Measurements from ENCODE around the gene ZBTB45.

ZBTB45 gene

DNA sequence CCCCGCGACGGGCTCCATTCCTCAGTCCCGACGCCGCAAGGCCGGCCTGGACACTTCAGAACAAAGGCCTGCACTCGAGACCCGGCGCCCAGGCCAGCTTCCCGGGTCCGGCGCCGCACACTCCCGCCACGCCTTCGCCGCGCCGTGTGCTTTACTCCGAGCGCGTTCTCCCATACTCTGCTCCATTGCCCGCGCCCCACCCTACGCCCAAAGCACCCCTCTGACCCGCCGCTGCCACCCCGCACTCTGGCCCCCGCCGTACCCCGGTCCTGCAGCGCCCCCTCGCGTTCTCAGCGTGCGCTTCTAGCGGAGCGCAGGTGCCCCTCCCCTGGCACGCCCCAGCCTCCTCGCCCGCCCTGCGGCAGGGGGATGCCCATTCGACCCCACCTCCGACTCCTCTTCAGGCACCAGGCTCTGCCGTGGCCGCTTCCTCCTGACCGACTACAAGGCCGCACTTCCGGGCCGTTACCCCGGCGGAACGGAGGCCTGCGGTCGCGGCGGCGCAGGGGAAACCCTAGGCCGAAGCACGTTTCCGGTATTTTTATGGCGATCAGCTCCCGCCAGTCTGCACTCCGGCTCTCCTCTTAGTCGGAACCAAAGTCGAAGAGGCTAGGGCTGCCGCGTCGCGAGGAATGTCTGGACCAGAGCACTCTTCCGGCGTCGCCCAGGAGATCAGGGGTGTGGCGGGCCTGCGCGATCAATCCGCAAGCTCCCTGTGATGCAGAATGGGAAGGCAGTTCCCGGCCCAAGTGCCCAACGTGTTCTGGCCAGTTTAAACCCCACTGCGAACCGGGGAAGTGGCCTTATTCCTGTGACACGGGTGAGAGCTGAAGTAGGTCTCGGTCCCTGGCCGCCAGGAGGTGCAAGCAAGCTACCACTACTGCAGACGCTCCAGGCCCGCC lies at the start of gene ZBTB45:
Gene ZBTB45 (minus strand): TSS at position 456 of the 902 bp plus-strand sequence. CDS start 2,137 bp downstream, outside the sequence.
- peak; percentile 81 for DNase-seq

GRCh38 chr19:58568453-58569130 lies 49.0 kb upstream of the ZBTB45 start:
- no peak for DNase-seq

GRCh38 chr19:58566989-58567388 lies 47.4 kb upstream of the ZBTB45 start:
- no peak for DNase-seq

GRCh38 chr19:58563823-58564222 lies 44.2 kb upstream of the ZBTB45 start:
- DNase-seq = no peak

DNA sequence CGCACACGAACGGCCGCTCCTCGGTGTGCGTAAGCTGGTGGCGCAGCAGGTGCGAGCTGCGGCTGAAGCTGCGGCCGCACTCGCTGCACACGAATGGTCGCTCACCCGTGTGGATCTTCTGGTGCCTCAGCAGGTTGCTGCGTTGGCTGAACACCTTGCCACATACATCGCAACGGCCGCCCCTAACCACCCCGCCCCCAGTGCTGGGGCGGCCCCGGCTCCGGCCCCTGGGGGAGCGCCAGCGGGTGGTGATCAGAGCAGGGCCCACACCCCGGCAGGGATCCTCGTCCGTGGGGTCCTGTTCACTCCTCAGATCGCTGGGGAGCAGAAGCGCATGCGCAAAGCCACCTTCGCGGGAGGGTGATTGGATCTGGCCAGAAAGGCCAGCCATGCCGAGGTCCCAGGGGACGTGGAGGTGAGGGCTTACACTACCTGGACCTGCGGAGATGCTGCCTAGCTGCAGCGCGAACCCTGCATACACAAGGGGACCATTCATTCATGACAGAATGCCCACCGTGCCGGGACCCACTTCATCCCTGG lies 43.5 kb upstream of the ZBTB45 start:
- no peak for DNase-seq

- DNase-seq = no peak
Observed at GRCh38 chr19:58562122-58563033, 42.8 kb upstream of the ZBTB45 start.

DNA sequence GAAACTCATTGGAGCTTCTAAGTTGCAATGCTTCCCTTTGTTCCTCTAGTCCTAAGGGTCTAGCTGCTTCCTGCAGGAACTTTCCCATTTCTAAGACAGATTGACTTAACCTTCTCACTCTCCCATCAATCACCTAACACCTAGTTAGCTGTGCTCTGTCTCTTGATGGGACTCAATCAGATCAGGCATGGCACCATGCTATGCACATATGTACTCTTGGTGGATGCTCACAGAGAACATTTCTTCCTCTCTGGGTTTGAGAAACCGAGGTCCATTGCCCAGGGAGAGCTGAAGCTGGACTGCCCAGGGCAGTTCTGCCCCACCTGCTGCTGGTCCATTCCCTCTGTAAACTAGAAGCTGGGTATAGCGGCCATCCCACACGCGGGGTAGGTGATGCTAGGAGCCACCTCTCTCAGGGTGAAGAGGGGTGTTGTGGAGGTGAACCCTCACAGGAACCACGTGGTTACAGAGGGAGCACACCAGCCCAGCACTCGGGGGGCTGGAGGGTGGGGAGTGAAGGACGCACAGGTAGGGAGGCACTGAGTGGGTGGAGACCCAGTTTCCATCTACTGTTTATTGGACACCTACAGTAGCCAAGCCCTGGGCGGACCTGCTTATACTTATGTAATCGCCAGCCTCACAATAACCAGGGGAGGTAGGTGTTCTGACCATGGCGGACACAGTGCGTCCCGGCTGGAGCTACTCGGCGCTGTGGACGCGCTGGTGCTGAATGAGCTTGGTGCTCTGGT lies 41.9 kb upstream of the ZBTB45 start:
- DNase-seq = no peak

DNA sequence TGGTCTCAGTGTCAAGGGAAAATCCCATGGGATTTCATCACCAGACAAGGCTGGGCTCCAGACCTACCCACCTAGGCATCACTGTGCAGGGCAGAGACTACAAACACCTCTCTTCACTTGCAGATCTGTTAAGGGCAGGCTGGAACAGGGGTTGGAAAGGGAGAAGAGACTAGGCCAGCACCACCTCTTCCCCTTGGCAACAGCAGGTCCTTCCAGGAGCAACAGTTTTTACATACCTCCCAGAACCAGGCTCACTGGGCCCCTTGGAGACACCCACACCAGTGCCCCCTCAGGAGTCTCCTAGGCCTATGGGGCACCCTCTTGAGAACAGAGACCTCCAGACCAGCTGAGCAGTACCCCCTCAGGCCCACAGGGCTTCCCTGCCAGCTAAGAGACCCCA lies 41.3 kb upstream of the ZBTB45 start:
- no peak for DNase-seq

GRCh38 chr19:58560007-58560887 lies 40.6 kb upstream of the ZBTB45 start:
- no peak for DNase-seq

DNA sequence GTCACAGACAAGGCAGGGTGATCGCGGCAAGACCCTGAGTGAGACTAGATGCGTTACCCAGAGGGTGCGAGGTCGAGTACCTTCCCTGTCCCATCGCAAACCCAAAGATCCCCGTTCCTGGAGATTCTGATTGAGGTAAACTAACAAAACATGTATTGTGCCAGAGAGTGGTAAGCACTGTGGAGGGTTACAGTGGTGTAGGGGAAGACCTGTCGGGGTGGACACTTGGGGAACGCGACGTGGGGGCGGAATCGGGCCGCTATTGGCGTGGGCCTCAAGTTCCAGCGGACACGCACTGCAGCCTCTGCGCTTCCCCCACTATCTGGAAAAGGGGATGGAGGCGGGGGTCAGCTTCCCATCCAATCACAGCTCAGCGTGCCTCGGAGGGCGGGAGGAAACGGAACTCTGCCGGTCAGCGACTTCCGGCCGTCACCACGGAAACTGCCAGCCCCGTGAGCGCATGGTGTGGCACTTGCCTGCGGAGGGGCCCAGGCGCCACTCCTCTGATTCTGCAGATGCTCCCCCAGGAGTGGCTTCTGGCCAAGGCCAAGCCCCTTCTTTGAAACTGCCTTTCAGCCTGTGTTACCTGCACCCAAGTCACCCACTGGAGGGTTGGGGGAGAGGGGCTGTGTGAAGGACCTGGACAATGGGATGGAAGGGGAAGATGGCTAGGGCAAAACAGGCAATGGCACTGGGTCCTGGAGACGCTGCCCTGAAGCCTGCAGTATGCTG lies 39.8 kb upstream of the ZBTB45 start:
- DNase-seq = peak; percentile 42

- DNase-seq = peak; percentile 99
Observed at GRCh38 chr19:58558623-58559274, 39.1 kb upstream of the ZBTB45 start.

GRCh38 chr19:58558066-58558622 lies 38.5 kb upstream of the ZBTB45 start, which contains the start of gene UBE2M:
Gene UBE2M, minus strand, starts transcription at chr19:58558611. Its CDS starts 230 bp downstream, at chr19:58558381.
- DNase-seq = peak; percentile 48

GRCh38 chr19:58557221-58558065 lies 37.8 kb upstream of the ZBTB45 start:
- DNase-seq = no peak

- DNase-seq = no peak
Observed at GRCh38 chr19:58556622-58557220, 37.1 kb upstream of the ZBTB45 start.

GRCh38 chr19:58555920-58556621 lies 36.5 kb upstream of the ZBTB45 start:
- no peak for DNase-seq

DNA sequence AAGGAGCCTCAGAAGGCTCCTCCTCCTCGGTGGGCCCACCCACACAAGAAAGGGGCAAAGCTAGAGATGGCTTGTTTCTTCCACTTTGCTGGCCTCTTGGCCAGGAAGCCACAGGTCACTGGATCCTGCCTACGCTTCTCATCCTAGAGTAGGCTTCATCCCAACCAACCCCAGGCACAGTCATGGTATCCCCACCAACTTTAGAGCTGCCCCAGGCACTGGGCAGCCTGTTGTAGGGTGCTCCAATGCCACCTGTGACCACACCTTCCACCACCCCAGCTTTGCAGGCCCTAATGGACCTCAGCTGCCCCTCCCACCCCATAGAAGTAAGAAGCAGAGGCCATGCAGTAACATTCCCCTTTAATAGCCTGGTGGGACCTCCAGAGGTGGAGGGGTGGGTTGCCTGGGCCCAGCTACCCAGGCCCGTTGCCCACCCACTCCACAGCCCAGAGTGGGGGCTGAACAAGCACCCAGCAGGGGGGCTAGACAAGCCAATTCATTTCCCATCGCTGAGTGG lies 35.8 kb upstream of the ZBTB45 start:
- no peak for DNase-seq
